Esophagus muscularis mucosa (tissue), 4 donors: Measurements from ENCODE around the gene ANAPC7. TPM values are rescaled to one million over a fixed set of nuclear protein-coding genes. Genes with fewer than 3 reads are reported as not detected.

Source experiments
- DNase-seq: peaks from one replicate; pipeline ENCODE4 v3.0.0-alpha.2; 2017; ENCODE audit errors: extremely low spot score
- H3K27ac ChIP-seq, 4 donors: fragments of 200-600 bp; sonication (generic); replicated peaks in 1 of 4; 1 replicate in 3 of 4; 2 replicates in 1 of 4; pipeline ENCODE4 v1.5.1; 2016 to 2019; ENCODE audit warnings: mild to moderate bottlenecking in 1 of 4
- H3K27me3 ChIP-seq, 4 donors: fragments of 200-600 bp; sonication (generic); one replicate each; pipeline versions ENCODE4 v1.5.1 to v1.6.0; 2016 to 2019
- H3K36me3 ChIP-seq, 4 donors: fragments of 200-600 bp; sonication (generic); one replicate each; pipeline ENCODE4 v1.5.1; 2016 to 2019
- H3K4me1 ChIP-seq, 4 donors: fragments of 200-600 bp; sonication (generic); one replicate each; pipeline ENCODE4 v1.5.1; 2016 to 2019
- H3K4me3 ChIP-seq, 4 donors: fragments of 200-600 bp; sonication (generic); 1 replicate in 2 of 4; 2 replicates in 2 of 4; pipeline ENCODE4 v1.5.1; 2016 to 2019; ENCODE audit warnings: mild to moderate bottlenecking in 4 of 4, moderate library complexity in 1 of 4
- H3K9me3 ChIP-seq, 4 donors: fragments of 200-600 bp; sonication (generic); 1 replicate in 3 of 4; 2 replicates in 1 of 4; pipeline ENCODE4 v1.5.1; 2016 to 2019
- EP300 ChIP-seq: sonication (generic); formaldehyde crosslinking; IDR thresholded peaks from one replicate; pipeline ENCODE4 v1.6.1; 2017; ENCODE audit warnings: antibody characterized with exemption
- POLR2A ChIP-seq: fragments of 450-650 bp; IDR thresholded peaks from one replicate; pipeline ENCODE4 v1.6.1; 2017; ENCODE audit warnings: antibody characterized with exemption, moderate library complexity, mild to moderate bottlenecking, low read depth
- POLR2AphosphoS5 ChIP-seq, 2 donors: sonication (generic); formaldehyde crosslinking; IDR thresholded peaks; one replicate each; pipeline ENCODE4 v1.6.1; 2017; ENCODE audit warnings: antibody characterized with exemption in 2 of 2
- WGBS: methylation state at CpG from one replicate; pipeline ENCODE4 v1.1.5; 2018; 5-methylcytosine and 5-hydroxymethylcytosine counted together
- intact Hi-C: fragments of 100-400 bp; cut with DNase I; formaldehyde crosslinking; loops from one replicate; pipeline ENCODE4 v1.15.1; 2023
- small RNA-seq, 3 donors: library from RNA; depleted of rRNA; stranded (forward); fragments of <200 nt; gene quantifications; one replicate each; pipeline ENCODE3, GENCODE V24; 2016
- total RNA-seq, 4 donors: library from RNA; depleted of rRNA; stranded (reverse); fragments of >200 nt; gene quantifications; one replicate each; pipeline versions ENCODE4 v1.1.0 to v1.2.1, GENCODE V29; 2016
- TF ChIP-seq, protein P1 (sequence below), 3 experiments: fragments of 200-600 bp in 2 of 3; fragments of 450-650 bp in 1 of 3; sonication (generic) in 2 of 3; IDR thresholded peaks; one replicate each; pipeline ENCODE4 v1.5.1; 2017 to 2019; ENCODE audit warnings: antibody characterized with exemption in 3 of 3, mild to moderate bottlenecking in 2 of 3, moderate library complexity in 1 of 3

ANAPC7 gene
- total RNA-seq, 4 donors from 2014 or later = 32.5 to 35.0 (median 33.2) TPM

DNA sequence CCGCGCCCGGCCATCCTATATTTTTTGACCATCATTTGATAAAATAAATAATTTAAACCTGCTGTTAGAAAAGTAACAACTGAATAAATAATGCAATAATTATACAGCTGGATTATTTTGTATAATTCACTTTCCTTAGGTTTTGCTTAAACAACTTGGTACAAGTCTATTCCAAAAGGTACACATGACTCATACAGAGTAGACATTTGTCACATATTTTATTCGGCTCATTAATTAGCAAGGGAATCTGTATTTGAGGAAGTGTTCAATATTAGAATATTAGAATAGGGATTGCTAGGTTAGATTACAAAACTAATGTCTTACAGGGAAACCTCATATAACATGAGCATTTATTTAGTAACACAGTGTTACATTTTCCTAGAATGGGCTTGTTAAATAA is 73.8 kb downstream of the ANAPC7 start:
- no peak for TF ChIP-seq POLR2A
- no peak for TF ChIP-seq EP300
- TF ChIP-seq, protein P1, sequence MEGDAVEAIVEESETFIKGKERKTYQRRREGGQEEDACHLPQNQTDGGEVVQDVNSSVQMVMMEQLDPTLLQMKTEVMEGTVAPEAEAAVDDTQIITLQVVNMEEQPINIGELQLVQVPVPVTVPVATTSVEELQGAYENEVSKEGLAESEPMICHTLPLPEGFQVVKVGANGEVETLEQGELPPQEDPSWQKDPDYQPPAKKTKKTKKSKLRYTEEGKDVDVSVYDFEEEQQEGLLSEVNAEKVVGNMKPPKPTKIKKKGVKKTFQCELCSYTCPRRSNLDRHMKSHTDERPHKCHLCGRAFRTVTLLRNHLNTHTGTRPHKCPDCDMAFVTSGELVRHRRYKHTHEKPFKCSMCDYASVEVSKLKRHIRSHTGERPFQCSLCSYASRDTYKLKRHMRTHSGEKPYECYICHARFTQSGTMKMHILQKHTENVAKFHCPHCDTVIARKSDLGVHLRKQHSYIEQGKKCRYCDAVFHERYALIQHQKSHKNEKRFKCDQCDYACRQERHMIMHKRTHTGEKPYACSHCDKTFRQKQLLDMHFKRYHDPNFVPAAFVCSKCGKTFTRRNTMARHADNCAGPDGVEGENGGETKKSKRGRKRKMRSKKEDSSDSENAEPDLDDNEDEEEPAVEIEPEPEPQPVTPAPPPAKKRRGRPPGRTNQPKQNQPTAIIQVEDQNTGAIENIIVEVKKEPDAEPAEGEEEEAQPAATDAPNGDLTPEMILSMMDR (IDR thresholded peaks at IDR 0.05) = no peak
- TF ChIP-seq POLR2AphosphoS5 (IDR thresholded peaks at IDR 0.05) = no peak
- Histone ChIP-seq H3K4me3 (no peak overlapping the region), H3K4me1 (peaks cover 34 to 37% (median 36%) of the 10 kb centered on the region in 4 donors), H3K36me3 (peaks cover 44 to 100% (median 73%) of the 10 kb centered on the region in 4 donors), H3K9me3 (no peaks in the 10 kb centered on the region), H3K27me3 (no peaks in the 10 kb centered on the region), H3K27ac (no peak overlapping the region)
- intact Hi-C loops = no loop called here
- no peak for DNase-seq
- 89% methylated on average over 4 of the region's 4 CpGs for WGBS

Small RNAs within 50 kb of the gene (small RNA-seq; reads per million reads assigned to genes)
- 0 reads per million in 3 donors for gene RN7SL769P

Other genes starting within 250 kb of the ANAPC7 start
- 100 to 1,000 TPM; 170 to 231 (median 177) TPM for gene ATP2A2, start 122.5 kb downstream of the ANAPC7 start, total RNA-seq
- gene ARPC3, start 46.6 kb upstream of the ANAPC7 start, total RNA-seq = 100 to 1,000 TPM; 227 to 363 (median 257) TPM
- 10 to 100 TPM; 18.5 to 39.0 (median 25.9) TPM for gene GPN3, start 64.5 kb upstream of the ANAPC7 start, total RNA-seq
- gene FAM216A, start 65.1 kb upstream of the ANAPC7 start, total RNA-seq = 10 to 100 TPM in 1 of 4 donors, 1 to 10 TPM in 3; 6.2 to 10.4 (median 8.0) TPM
- gene VPS29, start 98.4 kb upstream of the ANAPC7 start, total RNA-seq = 100 to 1,000 TPM; 126 to 166 (median 156) TPM
- gene RAD9B, start 98.6 kb upstream of the ANAPC7 start, total RNA-seq = 1 to 10 TPM in 3 of 4 donors, under 1 TPM in 1; 0.98 to 5.0 (median 2.0) TPM
- gene PPTC7, start 179.6 kb upstream of the ANAPC7 start, total RNA-seq = 10 to 100 TPM; 36.6 to 55.6 (median 53.2) TPM
- 10 to 100 TPM; 17.4 to 26.2 (median 21.4) TPM for gene TCTN1, start 210.4 kb upstream of the ANAPC7 start, total RNA-seq